Glutamatergic neuron (in vitro differentiated cells): ENCODE data around the gene ORAI2. TPM values are rescaled to one million over a fixed set of nuclear protein-coding genes. Genes with fewer than 3 reads are reported as not detected.
A peak's percentile ranks its signal among the peaks of the same experiment; 100 is the strongest.

Experiments
- DNase-seq: peaks from one replicate; pipeline ENCODE4 v3.0.0; 2022
- H3K27ac Mint-ChIP-seq: one replicate; pipeline ENCODE4 v1.8.0; 2020; ENCODE audit warnings: mild to moderate bottlenecking, mixed read lengths, inconsistent platforms; ENCODE audit not compliant: unreplicated experiment
- H3K27me3 Mint-ChIP-seq: one replicate; pipeline ENCODE4 v1.8.0; 2020; ENCODE audit warnings: mild to moderate bottlenecking, moderate library complexity, mixed read lengths, inconsistent platforms; ENCODE audit not compliant: unreplicated experiment
- H3K36me3 Mint-ChIP-seq: one replicate; pipeline ENCODE4 v1.8.0; 2020; ENCODE audit warnings: mild to moderate bottlenecking, mixed read lengths, inconsistent platforms; ENCODE audit not compliant: unreplicated experiment
- H3K4me1 Mint-ChIP-seq: one replicate; pipeline ENCODE4 v1.8.0; 2020; ENCODE audit warnings: mild to moderate bottlenecking, low read depth, mixed read lengths, inconsistent platforms; ENCODE audit not compliant: unreplicated experiment
- H3K4me3 Mint-ChIP-seq: one replicate; pipeline ENCODE4 v1.8.0; 2020; ENCODE audit warnings: mild to moderate bottlenecking, mixed read lengths, inconsistent platforms; ENCODE audit not compliant: unreplicated experiment
- H3K9me3 Mint-ChIP-seq: one replicate; pipeline ENCODE4 v1.8.0; 2020; ENCODE audit warnings: mild to moderate bottlenecking, moderate library complexity, mixed read lengths, inconsistent platforms; ENCODE audit not compliant: unreplicated experiment
- CTCF ChIP-seq: fragments of 200-600 bp; sonication (generic); IDR thresholded peaks from one replicate; pipeline ENCODE4 v1.5.0; 2021; ENCODE audit not compliant: partially characterized antibody, unreplicated experiment
- long read RNA-seq: library from polyadenylated mRNA; unstranded; transcript quantifications from one replicate; pipeline ENCODE4 v2.0.0, GENCODE V29; 2020; ENCODE audit not compliant: unreplicated experiment
- total RNA-seq: library from RNA; stranded (reverse); fragmentation: NEBNext Ultra II Directional; extraction: Animal tissue kit (Norgen Biotek cat#: 25700); gene quantifications from one replicate; pipeline ENCODE4 v1.2.1, GENCODE V29; 2021; ENCODE audit not compliant: unreplicated experiment

ORAI2 gene
- 31.8 TPM for total RNA-seq
- long read RNA-seq, full-length matches to known transcripts, result 11 of 22 reads
- long read RNA-seq, partial matches to known transcripts, result 0 of 22 reads
- long read RNA-seq, other reads (novel, unspliced or antisense), result 11 of 22 reads

- DNase-seq, result peak; percentile 83
- peak within 1 kb of the TSS; percentile 82 for H3K27ac Mint-ChIP-seq
- H3K4me3 Mint-ChIP-seq, result peak within 1 kb of the TSS; percentile 88
- no peaks in the 10 kb centered on the region for H3K36me3 Mint-ChIP-seq
- peaks cover 13% of the 10 kb centered on the region for H3K27me3 Mint-ChIP-seq
- H3K9me3 Mint-ChIP-seq, result peaks cover 7% of the 10 kb centered on the region
- no peak for TF ChIP-seq CTCF
- H3K4me1 Mint-ChIP-seq, result peaks cover 17% of the 10 kb centered on the region
These were observed at the start of gene ORAI2 for GRCh38 chr7:102433219-102434038. TSS of gene ORAI2 (plus strand) at chr7:102433575. CDS start at chr7:102438957, 5,382 bp downstream.

GRCh38 chr7:102387064-102387463 lies 46.3 kb upstream of the ORAI2 start:
- H3K27me3 Mint-ChIP-seq, result peaks cover 4% of the 10 kb centered on the region
- no peak for TF ChIP-seq CTCF
- H3K4me1 Mint-ChIP-seq, result no peaks in the 10 kb centered on the region
- H3K36me3 Mint-ChIP-seq, result no peaks in the 10 kb centered on the region
- H3K27ac Mint-ChIP-seq, result no peak overlapping the region
- H3K4me3 Mint-ChIP-seq, result no peak overlapping the region
- no peak for DNase-seq
- peaks cover 3% of the 10 kb centered on the region for H3K9me3 Mint-ChIP-seq

- Mint-ChIP-seq H3K9me3 (no peaks in the 10 kb centered on the region), H3K4me1 (no peaks in the 10 kb centered on the region), H3K4me3 (no peak overlapping the region), H3K27me3 (peaks cover 2% of the 10 kb centered on the region), H3K36me3 (no peaks in the 10 kb centered on the region), H3K27ac (no peak overlapping the region)
- DNase-seq, result no peak
- no peak for TF ChIP-seq CTCF
These were observed 43.6 kb upstream of the ORAI2 start for GRCh38 chr7:102389810-102390209.

- DNase-seq, result peak; percentile 92
- Mint-ChIP-seq H3K27me3 (peaks cover 5% of the 10 kb centered on the region), H3K36me3 (no peaks in the 10 kb centered on the region), H3K27ac (no peak overlapping the region), H3K4me3 (no peak overlapping the region), H3K9me3 (peaks cover 5% of the 10 kb centered on the region), H3K4me1 (peaks cover 5% of the 10 kb centered on the region)
- TF ChIP-seq CTCF, result peak; percentile 90
These were observed 42.5 kb upstream of the ORAI2 start for GRCh38 chr7:102390697-102391484.
